CD1c-positive myeloid dendritic cell (primary cell): ENCODE data around the gene ZNF473.
"Not testable (repeated sequence)": the region's sequence is repeated elsewhere in the genome, so short reads cannot be mapped to it uniquely, and the experiment has no call there.

ENCODE experiments used
- DNase-seq: peaks from one replicate; pipeline ENCODE4 v3.0.0-alpha.2; 2016; ENCODE audit errors: extremely low spot score

Gene ZNF473

GRCh38 chr19:50099696-50100095 is 73.9 kb downstream of the ZNF473 start:
- not testable (repeated sequence) for DNase-seq

GRCh38 chr19:50100946-50101345 is 75.1 kb downstream of the ZNF473 start:
- not testable (repeated sequence) for DNase-seq
